Measurements from ENCODE around the gene ELAPOR2.
A peak's percentile ranks its signal among the peaks of the same experiment; 100 is the strongest.

The ELAPOR2 gene

GRCh38 chr7:87083865-87084519 is 24.5 kb upstream of the ELAPOR2 start:
- H2AFZ ChIP-seq (ENCODE audit: low read depth): no peak overlapping the region
- H3K79me2 ChIP-seq (ENCODE audit: insufficient read depth, low read depth): no peaks in the 10 kb centered on the region
- no peaks in the 10 kb centered on the region for H3K4me1 ChIP-seq (ENCODE audit: low read depth, poor library complexity, severe bottlenecking)
- H3K27me3 ChIP-seq (ENCODE audit: insufficient read depth, low read depth): no peaks in the 10 kb centered on the region
- H3K36me3 ChIP-seq (ENCODE audit: insufficient read depth): no peaks in the 10 kb centered on the region
- H3K4me3 ChIP-seq (IDR thresholded peaks at IDR 0.05; ENCODE audit: insufficient read depth, low read depth, low read length): no peak overlapping the region
- no peaks in the 10 kb centered on the region for H4K20me1 ChIP-seq (ENCODE audit: insufficient read depth)
- H3K27ac ChIP-seq: no peak overlapping the region
- TF ChIP-seq, protein P1, sequence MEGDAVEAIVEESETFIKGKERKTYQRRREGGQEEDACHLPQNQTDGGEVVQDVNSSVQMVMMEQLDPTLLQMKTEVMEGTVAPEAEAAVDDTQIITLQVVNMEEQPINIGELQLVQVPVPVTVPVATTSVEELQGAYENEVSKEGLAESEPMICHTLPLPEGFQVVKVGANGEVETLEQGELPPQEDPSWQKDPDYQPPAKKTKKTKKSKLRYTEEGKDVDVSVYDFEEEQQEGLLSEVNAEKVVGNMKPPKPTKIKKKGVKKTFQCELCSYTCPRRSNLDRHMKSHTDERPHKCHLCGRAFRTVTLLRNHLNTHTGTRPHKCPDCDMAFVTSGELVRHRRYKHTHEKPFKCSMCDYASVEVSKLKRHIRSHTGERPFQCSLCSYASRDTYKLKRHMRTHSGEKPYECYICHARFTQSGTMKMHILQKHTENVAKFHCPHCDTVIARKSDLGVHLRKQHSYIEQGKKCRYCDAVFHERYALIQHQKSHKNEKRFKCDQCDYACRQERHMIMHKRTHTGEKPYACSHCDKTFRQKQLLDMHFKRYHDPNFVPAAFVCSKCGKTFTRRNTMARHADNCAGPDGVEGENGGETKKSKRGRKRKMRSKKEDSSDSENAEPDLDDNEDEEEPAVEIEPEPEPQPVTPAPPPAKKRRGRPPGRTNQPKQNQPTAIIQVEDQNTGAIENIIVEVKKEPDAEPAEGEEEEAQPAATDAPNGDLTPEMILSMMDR (conservative IDR thresholded peaks at IDR 0.05; ENCODE audit: low read depth, low read length): no peak
- no peak overlapping the region for H3K4me2 ChIP-seq
- no peak overlapping the region for H3K9ac ChIP-seq

DNA sequence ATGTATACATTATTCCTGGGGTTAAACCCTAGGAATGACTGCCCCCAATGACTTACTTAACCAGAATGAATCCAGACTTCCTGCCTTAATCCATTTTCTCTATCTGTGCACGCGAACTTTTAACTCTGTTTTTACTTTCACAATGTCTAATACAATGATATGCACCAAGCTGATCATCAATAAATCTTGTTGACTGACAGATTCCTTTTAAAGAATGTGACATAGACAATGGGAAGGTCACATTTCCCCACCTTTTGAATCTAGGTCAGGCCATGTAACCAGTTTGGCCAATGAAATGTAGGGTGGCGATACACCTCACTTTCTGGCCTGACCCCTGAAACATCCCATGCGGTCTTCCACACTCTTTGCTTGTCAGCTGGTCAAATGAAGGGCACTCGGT is 23.2 kb upstream of the ELAPOR2 start:
- Histone ChIP-seq H3K4me3 (IDR thresholded peaks at IDR 0.05; ENCODE audit: insufficient read depth, low read depth, low read length) (no peak overlapping the region), H3K27me3 (ENCODE audit: insufficient read depth, low read depth) (no peaks in the 10 kb centered on the region), H3K79me2 (ENCODE audit: insufficient read depth, low read depth) (no peaks in the 10 kb centered on the region), H4K20me1 (ENCODE audit: insufficient read depth) (no peaks in the 10 kb centered on the region), H3K4me2 (no peak overlapping the region), H3K4me1 (ENCODE audit: low read depth, poor library complexity, severe bottlenecking) (no peaks in the 10 kb centered on the region), H3K9ac (no peak overlapping the region), H3K27ac (no peak overlapping the region), H2AFZ (ENCODE audit: low read depth) (no peak overlapping the region), H3K36me3 (ENCODE audit: insufficient read depth) (no peaks in the 10 kb centered on the region)
- TF ChIP-seq, protein P1 (conservative IDR thresholded peaks at IDR 0.05; ENCODE audit: low read depth, low read length): no peak

DNA sequence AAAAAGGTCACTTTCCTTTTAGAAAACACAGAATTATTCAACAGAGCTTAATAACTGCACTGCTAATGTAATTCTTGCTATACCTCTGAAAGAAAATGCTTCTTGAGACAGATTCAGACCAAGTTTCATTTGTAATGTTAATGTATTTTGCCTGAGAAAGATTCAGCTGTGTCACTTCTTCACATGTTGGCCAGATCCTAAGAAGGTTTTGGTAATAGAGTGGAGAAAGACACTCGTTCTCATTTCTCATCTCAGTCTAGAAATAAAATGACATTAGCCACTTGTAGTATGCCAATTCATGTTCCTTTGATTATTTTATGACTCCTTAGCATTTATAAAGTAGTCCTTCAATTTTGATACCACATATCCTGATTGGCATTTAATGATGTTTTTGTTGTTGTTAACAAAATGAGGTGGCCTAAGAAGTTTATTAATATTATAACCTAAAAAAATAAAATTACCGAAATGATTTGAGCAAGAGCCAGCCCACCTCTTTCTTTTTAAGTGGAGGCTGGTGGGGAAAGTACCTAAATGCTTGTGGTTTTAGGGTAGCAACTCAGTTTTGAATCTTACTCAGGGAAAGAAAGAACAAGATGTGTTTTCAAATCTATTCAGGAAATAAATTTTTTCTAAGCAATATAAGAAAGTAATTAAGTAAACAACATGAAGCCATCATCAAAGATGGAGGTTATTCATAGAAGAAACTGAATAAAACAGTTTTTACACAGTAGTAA is 16.4 kb upstream of the ELAPOR2 start:
- Histone ChIP-seq H3K9ac (no peak overlapping the region), H3K79me2 (ENCODE audit: insufficient read depth, low read depth) (no peaks in the 10 kb centered on the region), H3K4me2 (peak overlapping the region; percentile 36), H3K4me3 (IDR thresholded peaks at IDR 0.05; ENCODE audit: insufficient read depth, low read depth, low read length) (no peak overlapping the region), H2AFZ (ENCODE audit: low read depth) (no peak overlapping the region), H3K27me3 (ENCODE audit: insufficient read depth, low read depth) (no peaks in the 10 kb centered on the region), H3K27ac (peak overlapping the region; percentile 46; the same call in 1 of the 2 replicates), H3K36me3 (ENCODE audit: insufficient read depth) (no peaks in the 10 kb centered on the region), H4K20me1 (ENCODE audit: insufficient read depth) (no peaks in the 10 kb centered on the region), H3K4me1 (ENCODE audit: low read depth, poor library complexity, severe bottlenecking) (peaks cover 24% of the 10 kb centered on the region)
- TF ChIP-seq, protein P1 (conservative IDR thresholded peaks at IDR 0.05; ENCODE audit: low read depth, low read length): no peak

DNA sequence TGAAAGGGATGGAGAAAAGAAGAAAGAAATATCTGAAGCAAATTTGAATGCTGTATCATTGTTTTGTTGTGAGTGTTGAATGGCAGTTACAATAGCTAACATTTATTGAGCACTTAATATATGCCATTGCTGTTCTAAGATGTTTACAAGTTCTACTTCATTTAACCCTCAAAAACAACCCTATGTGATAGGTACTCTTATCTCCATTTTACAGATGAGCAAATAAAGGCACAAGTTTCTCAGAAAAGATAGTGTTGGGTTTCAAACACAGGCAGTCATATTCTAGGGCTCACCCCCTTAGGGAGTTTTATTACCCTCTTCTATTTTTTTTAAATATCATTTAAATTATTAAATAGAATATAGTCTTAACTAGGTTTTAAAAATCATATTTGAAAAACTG is 8.3 kb upstream of the ELAPOR2 start:
- Histone ChIP-seq H3K4me2 (no peak overlapping the region), H3K4me3 (IDR thresholded peaks at IDR 0.05; ENCODE audit: insufficient read depth, low read depth, low read length) (no peak overlapping the region), H3K9ac (no peak overlapping the region), H3K4me1 (ENCODE audit: low read depth, poor library complexity, severe bottlenecking) (no peaks in the 10 kb centered on the region), H3K27ac (no peak overlapping the region), H3K36me3 (ENCODE audit: insufficient read depth) (no peaks in the 10 kb centered on the region), H3K27me3 (ENCODE audit: insufficient read depth, low read depth) (no peaks in the 10 kb centered on the region), H3K79me2 (ENCODE audit: insufficient read depth, low read depth) (no peaks in the 10 kb centered on the region), H2AFZ (ENCODE audit: low read depth) (no peak overlapping the region), H4K20me1 (ENCODE audit: insufficient read depth) (no peaks in the 10 kb centered on the region)
- TF ChIP-seq, protein P1 (conservative IDR thresholded peaks at IDR 0.05; ENCODE audit: low read depth, low read length): no peak
